ENCODE results near the gene THSD7B.

Gene THSD7B

DNA sequence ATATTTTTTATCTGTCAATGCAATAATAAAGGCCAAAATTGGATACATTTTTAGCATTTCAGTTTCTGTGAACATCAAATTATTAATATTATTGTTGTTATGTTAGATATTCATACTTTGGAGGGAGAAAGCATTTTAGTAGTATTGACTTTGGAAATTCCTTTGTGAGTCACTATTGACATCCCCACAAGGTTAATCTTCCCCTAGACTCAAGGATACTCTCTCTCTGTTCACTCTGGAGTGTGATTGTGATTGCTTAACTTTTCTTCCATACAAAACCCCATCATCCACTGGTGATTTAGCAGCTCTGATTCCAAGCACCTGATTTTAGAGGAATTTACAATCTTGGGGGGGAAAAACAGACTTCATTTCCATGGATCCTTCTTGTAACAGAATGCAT lies 352.0 kb downstream of the THSD7B start:
- Histone ChIP-seq H4K20me1 (no peaks in the 10 kb centered on the region), H3K4me2 (no peak overlapping the region), H3K27me3 (no peaks in the 10 kb centered on the region), H3K9ac (no peak overlapping the region), H3K4me3 (no peak overlapping the region), H3K4me1 (no peaks in the 10 kb centered on the region), H3K9me3 (no peaks in the 10 kb centered on the region), H3K36me3 (no peaks in the 10 kb centered on the region), H3K27ac (no peak overlapping the region)
- no peak for TF ChIP-seq Cebpa-rat (IDR thresholded peaks at IDR 0.05)

- H4K20me1 ChIP-seq, result no peaks in the 10 kb centered on the region
- H3K27ac ChIP-seq, result no peak overlapping the region
- no peaks in the 10 kb centered on the region for H3K4me1 ChIP-seq
- H3K9me3 ChIP-seq, result no peaks in the 10 kb centered on the region
- no peaks in the 10 kb centered on the region for H3K36me3 ChIP-seq
- H3K9ac ChIP-seq, result no peak overlapping the region
- no peak overlapping the region for H3K4me3 ChIP-seq
- no peak overlapping the region for H3K4me2 ChIP-seq
- no peaks in the 10 kb centered on the region for H3K27me3 ChIP-seq
- TF ChIP-seq Cebpa-rat (IDR thresholded peaks at IDR 0.05), result no peak
Observed at GRCh38 chr2:137118140-137118539, 352.8 kb downstream of the THSD7B start.

DNA sequence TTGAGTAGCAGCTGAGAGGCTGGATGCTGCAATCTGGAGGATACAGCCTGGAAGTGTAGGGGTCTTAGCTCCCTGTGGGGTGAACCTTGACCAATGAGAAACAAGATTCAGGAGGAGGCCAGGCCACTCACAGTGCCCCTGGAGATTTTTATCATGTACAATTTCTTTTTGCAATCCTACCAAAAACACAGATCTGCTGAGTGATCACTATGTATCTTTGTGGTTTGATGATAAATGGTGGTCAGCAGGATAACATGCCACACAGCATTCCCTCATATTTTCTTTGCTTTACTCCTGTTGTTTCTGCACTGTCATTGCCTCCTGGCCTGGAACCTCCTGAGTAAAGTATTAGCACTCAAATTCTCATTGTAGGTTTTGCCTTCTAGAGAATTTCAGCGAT lies 357.9 kb downstream of the THSD7B start:
- H3K27ac ChIP-seq, result no peak overlapping the region
- no peak overlapping the region for H3K9ac ChIP-seq
- no peaks in the 10 kb centered on the region for H4K20me1 ChIP-seq
- H3K4me3 ChIP-seq, result no peak overlapping the region
- TF ChIP-seq Cebpa-rat (IDR thresholded peaks at IDR 0.05), result no peak
- no peaks in the 10 kb centered on the region for H3K36me3 ChIP-seq
- H3K4me1 ChIP-seq, result no peaks in the 10 kb centered on the region
- H3K4me2 ChIP-seq, result no peak overlapping the region
- no peaks in the 10 kb centered on the region for H3K9me3 ChIP-seq
- H3K27me3 ChIP-seq, result no peaks in the 10 kb centered on the region

DNA sequence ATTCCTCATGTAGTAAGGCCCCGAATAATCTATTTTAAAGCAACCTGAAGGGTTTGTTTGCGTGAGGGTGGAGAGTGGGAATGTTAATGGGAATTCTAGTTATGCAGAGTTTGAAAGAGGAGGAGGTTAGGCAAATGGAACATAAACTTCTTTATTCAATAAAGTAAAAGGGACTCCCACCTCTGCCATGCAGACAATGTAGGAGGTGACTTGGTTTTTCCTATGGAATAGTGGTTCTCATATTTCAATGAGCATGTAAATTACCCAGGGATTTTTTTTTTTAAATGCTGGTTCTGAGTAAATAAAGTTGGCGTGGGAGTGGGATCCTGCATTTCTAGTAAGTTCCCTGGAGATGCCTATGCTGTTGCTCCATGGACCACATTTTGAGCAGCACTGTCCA lies 367.9 kb downstream of the THSD7B start:
- H3K27ac ChIP-seq, result no peak overlapping the region
- no peaks in the 10 kb centered on the region for H3K36me3 ChIP-seq
- H3K4me3 ChIP-seq, result no peak overlapping the region
- H3K4me1 ChIP-seq, result 0 out of 2 replicates have a peak, but pooled peaks cover 7% of the 10 kb centered on the region
- no peaks in the 10 kb centered on the region for H3K9me3 ChIP-seq
- H3K4me2 ChIP-seq, result no peak overlapping the region
- TF ChIP-seq Cebpa-rat (IDR thresholded peaks at IDR 0.05), result no peak
- H3K27me3 ChIP-seq, result no peaks in the 10 kb centered on the region; the same call in 1 of the 2 replicates
- H4K20me1 ChIP-seq, result no peaks in the 10 kb centered on the region
- no peak overlapping the region for H3K9ac ChIP-seq

DNA sequence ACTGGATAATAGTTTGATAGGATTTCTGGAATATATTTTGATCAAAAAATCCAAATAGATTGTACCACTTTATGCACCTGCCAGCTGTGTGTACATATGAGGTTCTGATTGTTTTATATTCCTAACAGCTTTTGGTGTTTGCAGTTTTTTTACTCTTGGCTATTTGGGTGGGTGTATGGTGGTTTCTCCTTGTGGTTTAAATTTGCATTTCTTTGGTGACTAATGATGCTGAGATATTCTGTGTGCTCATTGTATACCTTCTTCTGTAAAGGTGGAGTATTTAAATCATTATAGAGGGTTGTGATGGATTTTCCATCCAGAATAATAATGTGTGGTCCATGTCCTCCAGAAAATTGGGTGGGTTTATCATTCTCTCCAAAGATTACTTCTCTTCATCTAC lies 372.9 kb downstream of the THSD7B start:
- H4K20me1 ChIP-seq, result no peaks in the 10 kb centered on the region
- TF ChIP-seq Cebpa-rat (IDR thresholded peaks at IDR 0.05), result no peak
- H3K27ac ChIP-seq, result no peak overlapping the region
- no peaks in the 10 kb centered on the region for H3K36me3 ChIP-seq
- H3K9ac ChIP-seq, result no peak overlapping the region
- H3K4me2 ChIP-seq, result no peak overlapping the region
- H3K4me1 ChIP-seq, result no peaks in the 10 kb centered on the region
- H3K27me3 ChIP-seq, result no peaks in the 10 kb centered on the region; the same call in 1 of the 2 replicates
- no peak overlapping the region for H3K4me3 ChIP-seq
- no peaks in the 10 kb centered on the region for H3K9me3 ChIP-seq

DNA sequence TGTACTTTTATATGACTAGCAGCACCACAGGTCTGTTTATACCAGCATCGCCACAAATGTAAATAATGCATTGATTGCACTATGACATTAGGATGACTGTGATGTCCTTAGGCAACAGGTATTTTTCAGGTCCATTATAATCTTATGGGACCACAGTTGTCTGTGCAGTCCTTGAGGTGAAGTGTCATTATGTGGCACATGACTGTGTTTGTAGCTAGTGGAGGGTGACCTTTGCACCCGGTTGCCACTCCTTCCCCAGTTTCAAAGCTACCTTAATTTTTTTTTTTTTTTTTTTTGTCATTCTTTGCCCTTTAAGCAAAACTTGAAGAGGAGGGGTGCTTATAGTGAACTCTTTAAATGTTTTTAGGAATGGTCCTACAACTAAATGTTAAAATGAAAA lies 386.4 kb downstream of the THSD7B start:
- Histone ChIP-seq H3K4me3 (no peak overlapping the region), H3K9me3 (no peaks in the 10 kb centered on the region; the same call in 1 of the 2 replicates), H3K27ac (no peak overlapping the region), H3K9ac (no peak overlapping the region), H3K4me1 (0 out of 2 replicates have a peak, but pooled peaks cover 4% of the 10 kb centered on the region), H3K4me2 (no peak overlapping the region), H3K27me3 (no peaks in the 10 kb centered on the region), H3K36me3 (no peaks in the 10 kb centered on the region), H4K20me1 (no peaks in the 10 kb centered on the region)
- TF ChIP-seq Cebpa-rat (IDR thresholded peaks at IDR 0.05), result no peak

DNA sequence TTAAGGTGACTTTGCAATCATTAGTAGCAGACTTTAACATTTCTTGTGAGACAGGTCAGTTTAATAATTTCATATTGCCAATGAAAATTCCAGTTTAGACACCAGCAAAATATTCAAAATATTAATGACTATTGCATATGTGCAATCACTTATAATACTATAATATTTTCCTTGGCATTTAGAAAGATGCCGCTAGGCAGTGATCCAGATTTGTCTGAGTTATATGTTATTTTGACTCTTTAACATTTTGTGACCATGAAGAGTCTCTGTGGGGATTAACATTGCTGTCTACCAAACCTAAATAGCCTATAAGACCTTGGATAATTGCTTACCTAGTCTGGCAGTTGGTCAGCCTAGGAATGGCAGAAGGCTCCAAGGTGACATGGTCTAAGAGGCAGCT lies 389.6 kb downstream of the THSD7B start:
- H4K20me1 ChIP-seq, result no peaks in the 10 kb centered on the region
- no peaks in the 10 kb centered on the region for H3K36me3 ChIP-seq
- TF ChIP-seq Cebpa-rat (IDR thresholded peaks at IDR 0.05), result no peak
- no peak overlapping the region for H3K4me3 ChIP-seq
- H3K4me1 ChIP-seq, result 0 out of 2 replicates have a peak, but pooled peaks cover 5% of the 10 kb centered on the region
- no peak overlapping the region for H3K4me2 ChIP-seq
- no peaks in the 10 kb centered on the region for H3K27me3 ChIP-seq
- no peak overlapping the region for H3K27ac ChIP-seq
- no peaks in the 10 kb centered on the region for H3K9me3 ChIP-seq
- no peak overlapping the region for H3K9ac ChIP-seq

GRCh38 chr2:137155356-137156104 lies 390.2 kb downstream of the THSD7B start:
- no peaks in the 10 kb centered on the region for H3K36me3 ChIP-seq
- H4K20me1 ChIP-seq, result no peaks in the 10 kb centered on the region
- no peak overlapping the region for H3K9ac ChIP-seq
- H3K27ac ChIP-seq, result no peak overlapping the region
- no peak overlapping the region for H3K4me3 ChIP-seq
- H3K4me1 ChIP-seq, result 0 out of 2 replicates have a peak, but pooled peaks cover 5% of the 10 kb centered on the region
- H3K27me3 ChIP-seq, result no peaks in the 10 kb centered on the region
- no peak overlapping the region for H3K4me2 ChIP-seq
- no peak for TF ChIP-seq Cebpa-rat (IDR thresholded peaks at IDR 0.05)
- no peaks in the 10 kb centered on the region for H3K9me3 ChIP-seq

- Histone ChIP-seq H3K4me1 (0 out of 2 replicates have a peak, but pooled peaks cover 5% of the 10 kb centered on the region), H3K4me3 (no peak overlapping the region), H3K4me2 (no peak overlapping the region), H4K20me1 (no peaks in the 10 kb centered on the region), H3K27ac (no peak overlapping the region), H3K9me3 (no peaks in the 10 kb centered on the region), H3K9ac (no peak overlapping the region), H3K27me3 (no peaks in the 10 kb centered on the region), H3K36me3 (no peaks in the 10 kb centered on the region)
- TF ChIP-seq Cebpa-rat (IDR thresholded peaks at IDR 0.05), result no peak
Observed at GRCh38 chr2:137156221-137156844, 391.0 kb downstream of the THSD7B start.

DNA sequence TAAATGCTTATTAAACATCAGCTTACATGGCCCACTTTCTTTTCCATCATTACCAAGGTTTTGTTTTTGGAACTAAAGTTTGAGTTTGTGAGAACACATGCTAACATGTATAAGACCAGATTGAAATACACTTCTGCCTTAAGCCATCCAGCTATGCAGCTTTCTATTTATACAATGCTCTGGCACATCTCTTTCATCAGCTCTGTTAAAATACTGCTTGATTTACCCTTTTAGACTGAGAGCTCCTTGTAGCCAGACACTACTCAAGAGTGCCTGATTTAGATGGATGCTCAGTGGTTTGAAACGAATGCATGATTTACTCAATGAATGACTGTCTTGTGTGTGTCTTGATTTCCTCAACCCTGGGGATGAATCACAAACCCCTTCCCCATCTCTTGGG lies 392.5 kb downstream of the THSD7B start:
- no peak for TF ChIP-seq Cebpa-rat (IDR thresholded peaks at IDR 0.05)
- Histone ChIP-seq H3K9ac (no peak overlapping the region), H3K4me2 (no peak overlapping the region), H3K27me3 (no peaks in the 10 kb centered on the region), H3K27ac (no peak overlapping the region), H3K4me3 (no peak overlapping the region), H4K20me1 (no peaks in the 10 kb centered on the region), H3K9me3 (no peaks in the 10 kb centered on the region), H3K36me3 (no peaks in the 10 kb centered on the region), H3K4me1 (0 out of 2 replicates have a peak, but pooled peaks cover 5% of the 10 kb centered on the region)
